ENCODE results near the gene SCRN3. TPM values are rescaled to one million over a fixed set of nuclear protein-coding genes. Genes with fewer than 3 reads are reported as not detected.
"Not testable (repeated sequence)": the region's sequence is repeated elsewhere in the genome, so short reads cannot be mapped to it uniquely, and the experiment has no call there.

SCRN3 gene, protein sequence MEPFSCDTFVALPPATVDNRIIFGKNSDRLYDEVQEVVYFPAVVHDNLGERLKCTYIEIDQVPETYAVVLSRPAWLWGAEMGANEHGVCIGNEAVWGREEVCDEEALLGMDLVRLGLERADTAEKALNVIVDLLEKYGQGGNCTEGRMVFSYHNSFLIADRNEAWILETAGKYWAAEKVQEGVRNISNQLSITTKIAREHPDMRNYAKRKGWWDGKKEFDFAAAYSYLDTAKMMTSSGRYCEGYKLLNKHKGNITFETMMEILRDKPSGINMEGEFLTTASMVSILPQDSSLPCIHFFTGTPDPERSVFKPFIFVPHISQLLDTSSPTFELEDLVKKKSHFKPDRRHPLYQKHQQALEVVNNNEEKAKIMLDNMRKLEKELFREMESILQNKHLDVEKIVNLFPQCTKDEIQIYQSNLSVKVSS
- 8.5 TPM for total RNA-seq

GRCh38 chr2:174395284-174395968, at the start of gene SCRN3:
TSS of gene SCRN3 (plus strand) at chr2:174395730. CDS start at chr2:174398284, 2,554 bp downstream.
- H3K9me3 ChIP-seq (ENCODE audit: low read depth, low read length): no peaks in the 10 kb centered on the region
- H3K27me3 ChIP-seq (ENCODE audit: insufficient read depth, low read length): no peaks in the 10 kb centered on the region

DNA sequence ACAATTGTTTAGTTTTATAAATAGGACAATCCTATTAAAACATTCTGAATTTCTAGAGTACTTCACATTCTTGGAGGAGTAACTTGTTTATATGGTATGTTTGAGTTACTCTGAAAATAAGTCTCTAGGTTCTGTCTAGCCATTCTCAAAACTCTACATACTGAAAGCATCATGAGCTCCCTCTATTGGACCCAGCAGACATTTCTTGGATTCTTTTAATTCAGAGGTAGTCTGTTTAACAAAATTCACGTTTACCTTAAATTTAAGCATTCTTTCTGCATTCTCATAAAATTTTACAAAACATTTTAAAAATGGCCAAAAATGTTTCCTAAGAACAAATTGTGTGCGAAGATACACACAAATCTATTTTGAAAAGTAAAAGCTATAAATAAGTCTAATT, 45.5 kb upstream of the SCRN3 start:
- H3K4me3 ChIP-seq (ENCODE audit: low read length): no peak overlapping the region

More at GRCh38 chr2:174395284-174395968, at the start of gene SCRN3:
- Histone ChIP-seq H3K4me1 (ENCODE audit: insufficient read depth, low read length) (peaks cover 26% of the 10 kb centered on the region), H3K4me3 (ENCODE audit: low read length) (peak within 1 kb of the TSS; percentile 89)

DNA sequence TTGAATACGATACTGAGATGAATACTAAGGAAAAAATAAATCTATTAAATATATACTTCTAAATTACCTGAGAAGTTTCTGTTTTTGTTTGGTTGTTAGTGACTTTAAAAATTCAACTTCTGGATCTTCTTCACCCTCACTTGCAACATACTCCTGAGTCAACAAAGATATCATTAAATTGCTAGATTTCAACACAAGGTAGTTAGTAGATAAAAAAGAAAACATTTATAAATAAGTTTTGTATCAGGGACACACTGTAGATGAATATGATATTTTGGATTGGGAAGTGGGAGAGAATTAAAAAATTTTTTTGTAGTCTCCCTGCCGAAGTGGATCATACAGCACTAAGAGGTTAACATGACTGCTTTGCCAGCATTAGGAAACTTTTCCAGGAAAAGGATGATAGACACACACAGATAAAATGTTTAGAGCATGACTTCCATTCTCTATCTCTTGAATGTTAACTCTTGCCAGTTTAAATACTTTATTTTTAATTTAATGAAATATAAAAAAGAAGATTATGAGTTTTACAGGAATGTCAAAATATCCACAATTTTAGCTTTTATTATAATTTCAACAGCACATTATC, 44.8 kb upstream of the SCRN3 start:
- no peaks in the 10 kb centered on the region for H3K9me3 ChIP-seq (ENCODE audit: low read depth, low read length)
- peaks cover 5% of the 10 kb centered on the region for H3K27me3 ChIP-seq (ENCODE audit: insufficient read depth, low read length)
- H3K4me1 ChIP-seq (ENCODE audit: insufficient read depth, low read length): no peaks in the 10 kb centered on the region
- no peak overlapping the region for H3K4me3 ChIP-seq (ENCODE audit: low read length)

More for the DNA sequence above, 45.5 kb upstream of the SCRN3 start:
- Histone ChIP-seq H3K4me1 (ENCODE audit: insufficient read depth, low read length) (no peaks in the 10 kb centered on the region), H3K9me3 (ENCODE audit: low read depth, low read length) (no peaks in the 10 kb centered on the region), H3K27me3 (ENCODE audit: insufficient read depth, low read length) (peaks cover 12% of the 10 kb centered on the region)

GRCh38 chr2:174353004-174353403, 42.5 kb upstream of the SCRN3 start:
- no peak overlapping the region for H3K4me3 ChIP-seq (ENCODE audit: low read length)
- H3K9me3 ChIP-seq (ENCODE audit: low read depth, low read length): no peaks in the 10 kb centered on the region
- no peaks in the 10 kb centered on the region for H3K4me1 ChIP-seq (ENCODE audit: insufficient read depth, low read length)
- H3K27me3 ChIP-seq (ENCODE audit: insufficient read depth, low read length): no peaks in the 10 kb centered on the region

DNA sequence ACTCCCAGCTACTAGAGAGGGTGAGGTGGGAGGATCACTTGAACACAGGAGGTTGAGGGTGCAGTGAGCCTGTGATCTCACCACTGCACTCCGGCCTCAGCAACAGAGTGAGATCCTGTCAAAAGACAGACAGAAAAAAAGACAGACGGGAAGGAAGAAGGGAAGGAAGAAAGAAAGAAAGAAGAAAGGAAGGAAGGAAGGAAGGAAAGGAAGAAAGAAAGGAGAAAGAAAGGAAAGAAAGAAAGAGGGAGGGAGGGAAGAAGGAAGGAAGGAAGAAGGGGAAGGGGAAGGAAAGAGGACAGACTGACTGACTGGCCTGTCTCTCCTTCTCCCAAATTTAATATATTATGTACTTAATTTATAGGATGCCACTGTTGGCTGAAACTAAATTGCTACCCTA, 39.2 kb upstream of the SCRN3 start:
- H3K9me3 ChIP-seq (ENCODE audit: low read depth, low read length): no peaks in the 10 kb centered on the region
- no peaks in the 10 kb centered on the region for H3K27me3 ChIP-seq (ENCODE audit: insufficient read depth, low read length)
- no peaks in the 10 kb centered on the region for H3K4me1 ChIP-seq (ENCODE audit: insufficient read depth, low read length)
- no peak overlapping the region for H3K4me3 ChIP-seq (ENCODE audit: low read length)

DNA sequence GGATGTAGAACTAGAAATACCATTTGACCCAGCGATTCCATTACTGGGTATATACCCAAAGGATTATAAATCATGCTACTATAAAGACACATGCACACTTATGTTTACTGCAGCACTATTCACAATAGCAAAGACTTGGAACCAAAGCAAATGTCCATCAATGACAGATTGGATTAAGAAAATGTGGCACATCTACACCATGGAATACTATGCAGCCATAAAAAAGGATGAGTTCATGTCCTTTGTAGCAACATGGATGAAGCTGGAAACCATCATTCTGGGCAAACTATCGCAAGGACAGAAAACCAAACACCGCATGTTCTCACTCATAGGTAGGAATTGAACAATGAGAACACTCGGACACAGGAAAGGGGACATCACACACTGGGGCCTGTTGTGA, 35.9 kb upstream of the SCRN3 start:
- H3K4me1 ChIP-seq (ENCODE audit: insufficient read depth, low read length); H3K4me3 ChIP-seq (ENCODE audit: low read length); H3K27me3 ChIP-seq (ENCODE audit: insufficient read depth, low read length); H3K9me3 ChIP-seq (ENCODE audit: low read depth, low read length): not testable (repeated sequence)

DNA sequence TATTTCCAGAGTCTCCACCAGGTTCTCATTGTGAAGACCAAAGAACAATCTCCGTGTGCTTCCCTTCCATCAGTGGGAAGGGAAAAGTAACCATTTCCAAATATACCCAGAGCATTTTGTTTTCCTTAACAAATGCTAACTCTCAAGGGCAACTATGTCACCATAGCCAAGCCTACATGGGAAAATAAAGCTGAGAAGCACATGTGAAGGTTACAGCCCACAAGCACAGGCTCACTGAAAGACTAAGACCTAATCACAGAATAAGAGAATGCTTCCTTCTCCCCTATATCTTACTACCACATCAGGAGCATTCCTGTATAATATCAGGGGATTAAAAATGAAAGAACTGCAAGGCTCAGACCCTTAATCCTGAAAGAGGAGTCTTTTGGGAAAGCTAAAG, 32.6 kb upstream of the SCRN3 start:
- Histone ChIP-seq H3K4me3 (ENCODE audit: low read length) (no peak overlapping the region), H3K4me1 (ENCODE audit: insufficient read depth, low read length) (no peaks in the 10 kb centered on the region), H3K27me3 (ENCODE audit: insufficient read depth, low read length) (no peaks in the 10 kb centered on the region), H3K9me3 (ENCODE audit: low read depth, low read length) (no peaks in the 10 kb centered on the region)

DNA sequence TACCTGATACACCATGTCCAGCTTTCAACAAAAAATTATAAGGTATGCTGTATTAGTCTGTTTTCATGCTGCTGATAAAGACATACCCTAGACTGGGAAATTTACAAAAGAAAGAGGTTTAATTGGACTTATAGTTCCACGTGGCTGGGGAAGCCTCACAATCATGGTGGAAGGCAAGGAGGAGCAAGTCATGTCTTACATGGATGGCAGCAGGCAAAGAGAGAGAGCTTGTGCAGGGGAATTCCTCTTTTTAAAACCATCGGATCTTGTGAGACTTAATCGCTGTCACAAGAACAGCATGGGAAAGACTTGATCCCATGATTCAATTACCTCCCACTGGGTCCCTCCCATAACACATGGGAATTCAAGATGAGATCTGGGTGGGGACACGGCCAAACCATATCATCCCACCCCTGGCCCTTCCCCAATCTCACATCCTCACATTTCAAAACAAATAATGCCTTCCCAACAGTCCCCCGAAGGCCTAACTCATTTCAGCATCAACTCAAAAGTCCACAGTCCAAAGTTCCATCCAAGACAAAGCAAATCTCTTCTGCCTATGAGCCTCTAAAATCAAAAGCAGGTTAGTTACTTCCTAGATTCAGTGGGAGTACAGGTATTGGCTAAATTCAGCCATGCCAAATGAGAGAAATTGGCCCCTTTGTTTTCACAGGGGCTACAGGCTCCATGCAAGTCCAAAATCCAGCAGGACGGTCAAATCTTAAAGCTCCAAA, 31.9 kb upstream of the SCRN3 start:
- H3K4me1 ChIP-seq (ENCODE audit: insufficient read depth, low read length); H3K27me3 ChIP-seq (ENCODE audit: insufficient read depth, low read length); H3K9me3 ChIP-seq (ENCODE audit: low read depth, low read length); H3K4me3 ChIP-seq (ENCODE audit: low read length): not testable (repeated sequence)

GRCh38 chr2:174364628-174365027, 30.9 kb upstream of the SCRN3 start:
- H3K4me3 ChIP-seq (ENCODE audit: low read length): no peak overlapping the region
- no peaks in the 10 kb centered on the region for H3K9me3 ChIP-seq (ENCODE audit: low read depth, low read length)
- H3K27me3 ChIP-seq (ENCODE audit: insufficient read depth, low read length): no peaks in the 10 kb centered on the region
- no peaks in the 10 kb centered on the region for H3K4me1 ChIP-seq (ENCODE audit: insufficient read depth, low read length)

DNA sequence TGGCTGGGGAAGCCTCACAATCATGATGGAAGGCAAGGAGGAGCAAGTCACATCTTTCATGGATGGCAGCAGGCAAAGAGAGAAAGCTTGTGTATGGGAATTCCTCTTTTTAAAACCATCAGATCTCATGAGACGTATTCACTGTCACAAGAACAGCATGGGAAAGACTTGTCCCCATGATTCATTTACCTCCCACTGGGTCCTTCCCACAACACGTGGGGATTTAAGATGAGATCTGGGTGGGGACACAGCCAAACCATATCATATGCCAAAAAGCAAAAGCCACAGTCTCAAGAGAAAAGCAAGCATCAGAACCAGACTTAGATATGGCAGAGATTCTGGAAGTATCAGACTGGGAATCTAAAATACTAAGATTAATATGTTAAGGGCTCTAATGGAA, 30.0 kb upstream of the SCRN3 start:
- no peaks in the 10 kb centered on the region for H3K27me3 ChIP-seq (ENCODE audit: insufficient read depth, low read length)
- H3K4me3 ChIP-seq (ENCODE audit: low read length): no peak overlapping the region
- H3K4me1 ChIP-seq (ENCODE audit: insufficient read depth, low read length): no peaks in the 10 kb centered on the region
- H3K9me3 ChIP-seq (ENCODE audit: low read depth, low read length): no peaks in the 10 kb centered on the region

DNA sequence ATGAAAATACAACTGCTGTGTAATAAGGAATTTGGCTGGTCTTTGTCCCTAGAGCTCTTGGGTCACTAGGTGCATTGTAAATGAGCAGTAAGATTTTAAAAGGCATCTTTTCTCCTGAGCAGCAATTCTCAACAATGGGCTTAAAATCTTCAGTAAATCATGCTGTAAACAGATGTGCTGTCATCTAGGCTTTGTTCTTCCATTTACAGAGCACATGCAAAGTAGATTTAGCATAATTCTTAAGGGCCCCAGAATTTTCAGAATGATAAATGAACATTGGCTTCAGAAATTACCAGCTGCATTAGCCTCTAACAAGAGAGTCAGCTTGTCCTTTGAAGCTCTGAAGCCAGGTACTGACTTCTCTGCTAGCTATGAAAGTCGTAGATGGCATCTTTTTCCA, 26.8 kb upstream of the SCRN3 start:
- Histone ChIP-seq H3K27me3 (ENCODE audit: insufficient read depth, low read length) (no peaks in the 10 kb centered on the region), H3K9me3 (ENCODE audit: low read depth, low read length) (no peaks in the 10 kb centered on the region), H3K4me3 (ENCODE audit: low read length) (no peak overlapping the region), H3K4me1 (ENCODE audit: insufficient read depth, low read length) (no peaks in the 10 kb centered on the region)

GRCh38 chr2:174376967-174377366, 18.6 kb upstream of the SCRN3 start:
- H3K9me3 ChIP-seq (ENCODE audit: low read depth, low read length): no peaks in the 10 kb centered on the region
- no peak overlapping the region for H3K4me3 ChIP-seq (ENCODE audit: low read length)
- H3K27me3 ChIP-seq (ENCODE audit: insufficient read depth, low read length): no peaks in the 10 kb centered on the region
- H3K4me1 ChIP-seq (ENCODE audit: insufficient read depth, low read length): no peaks in the 10 kb centered on the region

DNA sequence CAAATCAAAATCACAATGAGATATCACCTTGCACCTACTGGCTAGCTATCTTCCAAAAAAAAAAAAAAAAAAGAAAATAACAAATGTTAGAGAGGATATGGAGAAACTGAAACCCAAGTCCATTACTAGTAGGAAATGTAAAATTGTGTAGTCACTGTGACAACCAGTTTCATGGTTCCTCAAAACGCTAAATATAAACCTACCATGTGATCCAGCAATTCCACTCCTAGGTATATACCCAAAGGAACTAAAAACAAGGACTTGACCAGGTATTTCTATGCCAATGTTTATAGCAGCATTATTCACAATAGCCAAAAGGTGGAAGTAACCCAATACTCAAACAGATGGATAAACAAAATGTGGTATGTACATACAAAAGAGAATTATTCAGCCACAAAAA, 11.7 kb upstream of the SCRN3 start:
- Histone ChIP-seq H3K4me1 (ENCODE audit: insufficient read depth, low read length) (peaks cover 12% of the 10 kb centered on the region), H3K4me3 (ENCODE audit: low read length) (no peak overlapping the region), H3K27me3 (ENCODE audit: insufficient read depth, low read length) (no peaks in the 10 kb centered on the region), H3K9me3 (ENCODE audit: low read depth, low read length) (no peaks in the 10 kb centered on the region)

- no peaks in the 10 kb centered on the region for H3K27me3 ChIP-seq (ENCODE audit: insufficient read depth, low read length)
- no peaks in the 10 kb centered on the region for H3K9me3 ChIP-seq (ENCODE audit: low read depth, low read length)
- H3K4me1 ChIP-seq (ENCODE audit: insufficient read depth, low read length): peaks cover 15% of the 10 kb centered on the region
- no peak overlapping the region for H3K4me3 ChIP-seq (ENCODE audit: low read length)
These were observed 10.3 kb upstream of the SCRN3 start for GRCh38 chr2:174385201-174385600.

DNA sequence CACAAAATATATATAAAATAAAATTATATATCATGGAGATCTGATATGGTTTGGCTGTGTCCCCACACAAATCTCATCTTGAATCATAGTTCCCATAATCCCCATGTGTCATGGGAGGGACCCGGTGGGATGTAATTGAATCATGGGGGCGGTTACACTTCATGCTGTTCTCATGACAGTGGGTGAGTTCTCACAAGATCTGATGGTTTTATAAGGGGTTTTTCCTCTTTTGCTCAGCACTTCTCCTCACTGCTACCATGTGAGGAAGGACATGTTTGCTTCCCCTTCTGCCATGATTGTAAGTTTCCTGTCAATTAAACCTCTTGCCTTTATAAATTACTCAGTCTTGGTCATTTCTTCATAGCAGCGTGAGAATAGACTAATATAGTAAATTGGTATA, 6.8 kb upstream of the SCRN3 start:
- not testable (repeated sequence) for H3K4me3 ChIP-seq (ENCODE audit: low read length); H3K9me3 ChIP-seq (ENCODE audit: low read depth, low read length); H3K27me3 ChIP-seq (ENCODE audit: insufficient read depth, low read length)
- peaks cover 19% of the 10 kb centered on the region for H3K4me1 ChIP-seq (ENCODE audit: insufficient read depth, low read length)
